Large intestine (tissue), 3 donors: ENCODE results near the gene SMAD7. TPM values are rescaled to one million over a fixed set of nuclear protein-coding genes. Genes with fewer than 3 reads are reported as not detected.
A peak's percentile ranks its signal among the peaks of the same experiment; 100 is the strongest.

Experiments
- DNase-seq, 2 donors: peaks; one replicate each; pipeline versions ENCODE4 v3.0.0 to v3.0.0-alpha.2; 2013
- H3K27ac ChIP-seq: one replicate; pipeline ENCODE4 v1.5.1; 2013; ENCODE audit warnings: low read length
- H3K27me3 ChIP-seq: 2 replicates; pipeline ENCODE4 v1.6.1; 2013; ENCODE audit warnings: low read length; ENCODE audit not compliant: control insufficient read depth, insufficient read depth
- H3K36me3 ChIP-seq: 2 replicates; pipeline ENCODE4 v1.6.1; 2013; ENCODE audit warnings: low read length; ENCODE audit not compliant: control insufficient read depth, insufficient read depth
- H3K4me1 ChIP-seq: one replicate; pipeline ENCODE4 v1.6.1; 2013; ENCODE audit warnings: low read length; ENCODE audit not compliant: control insufficient read depth, insufficient read depth
- H3K4me3 ChIP-seq: one replicate; pipeline ENCODE4 v1.5.1; 2013; ENCODE audit warnings: low read length
- H3K9me3 ChIP-seq: one replicate; pipeline ENCODE4 v1.6.1; 2013; ENCODE audit warnings: mild to moderate bottlenecking, low read depth, low read length, moderate library complexity; ENCODE audit not compliant: control insufficient read depth
- WGBS: methylation state at CpG from one replicate; pipeline ENCODE4 v1.1.5; 2013; ENCODE audit warnings: low lambda C conversion rate; ENCODE audit not compliant: insufficient coverage; 5-methylcytosine and 5-hydroxymethylcytosine counted together
- polyA plus RNA-seq: library from polyadenylated mRNA; unstranded; fragments of 120-200 nt; gene quantifications from one replicate; pipeline ENCODE4 v1.2.1, GENCODE V29; 2013

The SMAD7 gene
- polyA plus RNA-seq, 1 donor: 59.4 TPM

DNA sequence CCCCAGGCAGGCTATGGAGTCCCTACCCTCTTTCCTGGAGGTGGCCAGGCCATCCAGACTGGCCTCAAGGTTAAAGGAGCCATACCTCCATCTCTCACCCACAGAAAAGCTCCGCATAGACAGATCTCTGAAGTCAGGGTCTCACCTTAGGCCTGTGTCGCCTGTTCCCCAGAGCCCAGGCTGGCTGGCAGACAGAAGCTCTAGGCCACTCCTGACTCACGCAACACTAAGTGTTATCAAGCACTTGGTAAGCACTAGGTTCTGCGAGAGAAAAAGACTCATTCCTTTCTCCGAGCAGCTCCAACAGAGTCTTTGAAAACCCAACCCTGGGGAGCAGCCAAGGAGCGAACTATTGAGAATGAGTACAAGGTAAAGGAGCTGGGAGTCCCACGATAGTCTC is 6.1 kb downstream of the SMAD7 start:
- DNase-seq: peak in 1 of 2 donors; percentile 20
- peaks cover 69% of the 10 kb centered on the region for H3K4me1 ChIP-seq
- WGBS: no CpG with 5 or more reads among the region's 7 CpGs
- H3K27ac ChIP-seq: peak overlapping the region; percentile 71
- H3K36me3 ChIP-seq: peaks cover 74% of the 10 kb centered on the region
- H3K9me3 ChIP-seq: no peaks in the 10 kb centered on the region
- peak overlapping the region; percentile 10 for H3K4me3 ChIP-seq
- H3K27me3 ChIP-seq: no peaks in the 10 kb centered on the region

DNA sequence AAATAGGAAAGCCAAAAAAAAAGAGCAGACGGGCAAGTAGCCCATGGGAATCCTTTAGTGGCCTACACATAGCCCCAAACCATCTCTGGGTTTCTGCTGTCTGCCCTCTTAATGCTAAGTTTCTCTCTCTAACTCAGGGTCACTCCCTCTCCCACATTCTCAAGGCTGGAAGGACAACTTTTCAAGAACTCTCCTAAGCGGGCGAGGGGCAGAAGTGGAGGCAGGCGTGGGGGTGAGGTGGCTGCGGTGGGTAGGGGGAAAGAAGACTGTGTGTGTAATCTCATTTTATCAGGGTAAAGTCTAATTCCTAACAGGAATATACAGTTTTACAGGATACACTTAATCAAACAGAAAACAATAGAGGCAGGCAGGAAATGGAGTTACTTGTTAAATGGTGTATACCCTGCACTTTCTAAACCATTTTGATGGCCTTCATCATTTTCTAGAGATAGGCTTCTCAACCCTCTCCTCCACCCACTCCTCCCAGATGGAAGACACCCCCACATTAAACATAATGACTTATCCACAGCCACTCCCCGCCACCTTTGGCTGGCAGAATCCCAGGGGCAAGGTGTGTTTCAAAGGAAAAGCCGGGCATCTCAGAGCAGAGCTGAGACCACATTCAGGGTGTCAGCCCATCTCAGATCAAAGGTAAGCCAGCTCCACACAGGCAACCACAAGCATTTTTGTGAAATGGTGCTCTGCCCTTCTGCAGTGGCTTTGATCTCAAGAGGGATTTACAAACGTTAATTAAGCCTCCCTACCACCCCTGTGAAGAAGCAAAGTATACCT is 6.8 kb downstream of the SMAD7 start:
- peaks cover 74% of the 10 kb centered on the region for H3K4me1 ChIP-seq
- WGBS: no CpG with 5 or more reads among the region's 8 CpGs
- H3K27me3 ChIP-seq: no peaks in the 10 kb centered on the region
- peaks cover 75% of the 10 kb centered on the region for H3K36me3 ChIP-seq
- H3K27ac ChIP-seq: peak overlapping the region; percentile 71
- H3K9me3 ChIP-seq: no peaks in the 10 kb centered on the region
- peak in 1 of 2 donors; percentile 22 for DNase-seq
- H3K4me3 ChIP-seq: peak overlapping the region; percentile 2

DNA sequence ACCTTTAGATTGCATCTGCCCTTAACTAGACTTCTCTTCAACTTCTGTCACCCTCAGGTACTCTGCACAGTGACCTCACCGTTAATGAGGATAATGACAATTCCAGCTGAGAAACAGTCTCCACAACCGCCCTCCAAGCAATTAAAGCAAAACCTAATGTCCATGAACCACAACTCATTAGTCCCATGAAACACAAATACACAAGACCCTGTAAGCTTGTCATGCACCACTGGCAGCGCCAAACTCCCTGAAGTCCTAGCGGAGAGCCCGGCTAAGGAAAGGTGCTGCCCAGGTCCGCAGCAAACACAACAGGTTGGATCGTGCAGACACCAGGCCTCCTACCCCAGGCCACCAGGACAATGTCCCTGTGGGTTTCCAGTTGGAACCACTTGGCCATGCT is 7.4 kb downstream of the SMAD7 start:
- Histone ChIP-seq H3K36me3 (peaks cover 81% of the 10 kb centered on the region), H3K27me3 (no peaks in the 10 kb centered on the region), H3K4me3 (peak overlapping the region; percentile 2), H3K27ac (peak overlapping the region; percentile 71), H3K4me1 (peaks cover 80% of the 10 kb centered on the region), H3K9me3 (no peaks in the 10 kb centered on the region)
- 100% methylated on average over 1 of the region's 7 CpGs for WGBS
- DNase-seq: peak in 1 of 2 donors; percentile 18

DNA sequence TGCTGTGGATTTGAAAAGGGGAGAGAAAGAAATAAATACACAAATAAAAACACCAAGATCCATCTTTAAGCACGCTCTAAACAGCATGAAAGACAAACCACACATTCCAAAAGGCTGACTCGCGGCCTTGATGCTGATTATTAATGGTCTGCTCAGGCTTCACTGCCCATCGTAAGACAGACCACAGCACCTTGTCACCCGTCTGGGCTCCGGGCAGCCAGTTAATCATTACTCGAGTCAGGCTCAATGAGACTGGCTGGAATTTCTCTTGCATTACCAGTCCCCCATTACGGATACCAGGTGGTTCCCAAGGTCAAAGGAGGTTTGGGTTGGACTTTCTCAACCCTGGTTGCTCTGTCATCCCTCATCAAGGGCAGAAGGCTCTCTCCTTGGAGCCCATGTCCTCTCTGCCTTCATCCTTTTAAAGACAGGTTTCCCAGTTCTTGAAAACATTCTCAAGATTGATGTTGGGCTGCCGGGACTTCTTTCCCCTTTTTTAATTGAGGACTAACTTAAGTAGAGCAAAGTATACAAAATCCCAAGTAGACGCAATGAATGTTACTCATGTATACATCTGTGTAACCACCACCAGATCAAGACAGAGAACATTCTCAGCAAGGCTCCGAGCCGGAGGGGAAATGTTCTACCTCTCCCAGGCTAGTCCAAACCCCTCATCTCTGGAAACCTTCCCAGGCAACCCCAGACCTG is 8.1 kb downstream of the SMAD7 start:
- H3K9me3 ChIP-seq: no peaks in the 10 kb centered on the region
- H3K4me1 ChIP-seq: peaks cover 86% of the 10 kb centered on the region
- no peak overlapping the region for H3K4me3 ChIP-seq
- no CpG with 5 or more reads among the region's 12 CpGs for WGBS
- H3K27ac ChIP-seq: peak overlapping the region; percentile 71
- no peaks in the 10 kb centered on the region for H3K27me3 ChIP-seq
- DNase-seq: peak; percentile 85 to 89
- H3K36me3 ChIP-seq: peaks cover 80% of the 10 kb centered on the region

DNA sequence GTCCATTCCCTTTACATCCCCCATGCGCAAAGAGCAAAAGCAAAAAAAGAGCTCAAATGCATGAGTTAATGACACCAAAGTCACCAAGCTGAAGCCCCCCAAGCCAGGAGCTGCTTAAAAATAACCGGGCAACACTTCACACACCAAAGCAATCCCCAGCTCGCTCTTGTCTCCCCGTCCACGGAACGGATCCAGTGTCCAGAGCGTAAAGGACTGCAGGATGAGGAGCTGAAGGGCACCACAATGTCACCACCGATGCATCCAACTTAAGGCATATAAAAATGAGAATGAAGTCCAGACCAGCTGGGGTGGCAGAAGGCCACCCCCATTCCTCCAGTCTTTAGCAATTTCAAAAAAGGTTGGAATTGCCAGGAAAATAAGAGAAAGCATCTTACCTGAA is 8.7 kb downstream of the SMAD7 start:
- no peaks in the 10 kb centered on the region for H3K27me3 ChIP-seq
- no CpG with 5 or more reads among the region's 8 CpGs for WGBS
- H3K36me3 ChIP-seq: peaks cover 79% of the 10 kb centered on the region
- H3K27ac ChIP-seq: peak overlapping the region; percentile 71
- H3K4me3 ChIP-seq: no peak overlapping the region
- no peaks in the 10 kb centered on the region for H3K9me3 ChIP-seq
- peaks cover 92% of the 10 kb centered on the region for H3K4me1 ChIP-seq
- no peak for DNase-seq

DNA sequence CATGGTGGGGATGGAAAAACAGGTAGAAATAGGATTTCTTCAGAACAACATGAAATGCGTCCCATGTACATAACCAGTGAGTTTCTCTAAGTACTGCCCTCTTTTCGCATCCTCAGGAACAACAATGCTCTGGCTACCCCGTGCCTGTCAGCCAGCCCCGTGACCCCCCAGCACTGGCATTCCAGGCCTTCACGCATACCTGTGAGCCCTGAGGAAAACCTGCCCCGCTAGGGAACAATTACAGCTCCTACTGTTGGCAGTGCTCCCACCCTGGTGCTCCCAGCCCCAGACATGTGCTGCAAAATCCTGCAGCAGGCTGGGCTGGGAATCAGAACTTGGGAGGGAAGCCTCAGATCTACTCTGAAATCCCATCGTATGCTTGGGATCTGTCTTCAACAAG is 9.1 kb downstream of the SMAD7 start:
- Histone ChIP-seq H3K4me1 (peaks cover 94% of the 10 kb centered on the region), H3K9me3 (no peaks in the 10 kb centered on the region), H3K4me3 (no peak overlapping the region), H3K36me3 (peaks cover 79% of the 10 kb centered on the region), H3K27me3 (no peaks in the 10 kb centered on the region), H3K27ac (peak overlapping the region; percentile 71)
- no CpG with 5 or more reads among the region's 7 CpGs for WGBS
- no peak for DNase-seq

DNA sequence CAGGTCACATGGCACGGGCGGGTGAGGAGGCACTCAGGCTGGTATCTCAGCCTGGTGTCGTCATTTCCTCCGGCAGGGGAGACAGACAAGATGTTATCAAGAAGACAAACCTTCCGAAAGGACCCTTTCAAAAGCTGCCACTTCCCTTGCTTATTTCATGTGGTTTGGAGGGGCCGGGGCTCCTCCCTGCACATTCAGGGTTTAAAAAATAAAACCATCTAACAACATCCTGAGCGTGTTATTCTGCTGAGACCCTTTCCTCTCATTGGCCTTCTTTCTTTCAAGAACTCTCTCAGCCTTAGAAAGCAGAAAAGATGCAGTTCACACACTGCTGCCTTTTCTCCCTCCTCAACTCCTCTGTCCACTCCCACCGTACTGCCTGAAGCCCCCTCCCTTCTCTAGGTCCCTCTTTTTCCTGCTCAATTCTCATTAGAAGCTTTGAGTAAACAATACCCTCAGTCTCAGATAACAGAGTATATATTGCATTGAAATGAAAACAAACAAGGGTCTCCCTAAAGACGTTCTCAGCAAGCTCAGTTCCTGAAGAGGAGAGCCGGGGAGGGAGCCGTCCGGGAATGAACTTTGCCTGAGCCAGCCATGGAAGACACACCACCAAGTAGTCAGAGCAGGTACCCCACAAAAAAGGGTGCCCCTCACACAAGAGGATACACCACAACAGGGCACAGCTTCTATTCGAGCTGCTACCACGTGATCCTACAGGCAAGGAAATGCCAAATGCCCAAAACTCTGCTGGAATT is 9.7 kb downstream of the SMAD7 start:
- H3K36me3 ChIP-seq: peaks cover 80% of the 10 kb centered on the region
- H3K4me1 ChIP-seq: peaks cover 89% of the 10 kb centered on the region
- peak in 1 of 2 donors; percentile 31 for DNase-seq
- H3K4me3 ChIP-seq: no peak overlapping the region
- peak overlapping the region; percentile 71 for H3K27ac ChIP-seq
- no peaks in the 10 kb centered on the region for H3K27me3 ChIP-seq
- H3K9me3 ChIP-seq: no peaks in the 10 kb centered on the region
- 33% methylated on average over 1 of the region's 14 CpGs for WGBS

DNA sequence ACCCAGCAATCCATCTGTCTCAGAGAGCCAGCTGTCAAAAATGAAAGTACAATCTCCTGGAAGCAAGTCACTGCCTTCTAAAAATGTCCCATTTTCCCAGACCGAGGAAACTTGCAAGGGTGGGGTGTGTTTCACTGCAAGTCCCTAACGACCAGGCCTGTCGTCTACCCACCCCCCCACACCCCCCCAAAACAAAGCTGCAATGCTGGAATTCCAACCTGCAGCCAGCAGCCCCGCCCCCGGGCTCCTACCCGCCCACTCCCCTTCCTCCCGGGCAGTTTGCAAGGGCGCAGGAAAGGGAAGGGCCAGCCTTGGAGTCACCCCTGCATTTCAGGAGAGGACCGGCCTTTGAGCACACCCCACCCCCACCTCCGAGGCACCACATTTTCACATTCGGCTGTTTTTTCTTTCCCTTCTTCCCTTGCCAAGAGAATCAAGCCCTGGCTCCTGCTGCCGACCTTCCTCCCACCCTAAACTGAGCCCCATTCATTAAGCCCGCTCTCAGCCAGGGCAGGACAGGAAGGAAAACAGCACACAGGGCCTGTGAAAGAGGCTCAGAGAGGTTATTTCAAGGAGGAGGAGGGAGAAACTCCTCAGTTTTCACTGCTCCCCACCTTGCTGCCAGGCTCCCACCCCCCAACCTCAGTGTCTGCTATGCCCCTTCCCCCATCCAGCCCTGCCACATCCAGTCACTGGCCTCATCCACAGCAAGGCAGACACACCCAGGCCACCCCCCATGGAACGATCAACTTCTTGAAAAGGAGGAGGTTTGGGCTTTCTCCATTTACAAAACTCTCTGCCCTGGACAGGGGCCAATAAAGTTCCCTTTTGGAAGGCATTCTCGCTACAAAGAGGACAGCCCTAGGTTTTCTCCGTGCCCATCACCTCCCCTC is 11.3 kb downstream of the SMAD7 start:
- WGBS: 10% methylated on average over 2 of the region's 16 CpGs
- Histone ChIP-seq H3K27ac (peak overlapping the region; percentile 53), H3K9me3 (no peaks in the 10 kb centered on the region), H3K4me1 (peaks cover 87% of the 10 kb centered on the region), H3K36me3 (peaks cover 76% of the 10 kb centered on the region), H3K27me3 (no peaks in the 10 kb centered on the region), H3K4me3 (no peak overlapping the region)
- DNase-seq: no peak

DNA sequence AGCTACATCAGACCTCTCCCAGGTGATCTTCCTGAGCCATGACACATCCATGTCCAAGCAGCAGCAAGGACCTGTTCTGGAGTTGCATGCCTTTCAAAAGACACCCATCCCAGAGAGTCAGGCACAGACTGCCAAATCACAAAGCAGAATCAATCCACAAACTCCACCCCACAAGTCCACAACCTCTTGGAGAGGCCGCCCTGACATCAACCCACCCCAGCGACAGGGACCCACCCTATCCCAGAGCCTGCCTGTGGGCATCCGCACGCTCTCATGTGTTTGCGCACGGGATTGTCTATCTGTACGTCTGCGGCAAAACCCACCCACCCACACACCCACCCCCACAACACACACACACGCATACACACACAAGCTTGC is 11.9 kb downstream of the SMAD7 start:
- H3K27ac ChIP-seq: peak overlapping the region; percentile 62
- no CpG with 5 or more reads among the region's 9 CpGs for WGBS
- peaks cover 75% of the 10 kb centered on the region for H3K36me3 ChIP-seq
- H3K4me3 ChIP-seq: no peak overlapping the region
- H3K27me3 ChIP-seq: no peaks in the 10 kb centered on the region
- H3K9me3 ChIP-seq: no peaks in the 10 kb centered on the region
- DNase-seq: peak in 1 of 2 donors; percentile 22
- H3K4me1 ChIP-seq: peaks cover 87% of the 10 kb centered on the region
